GM12892 (cell line): Measurements from ENCODE around the gene DNAJC25.

Experiments used
- POLR2A ChIP-seq: IDR thresholded peaks from 2 replicates; pipeline ENCODE4 v1.6.1; 2011; ENCODE audit warnings: low read depth, low read length, control low read depth
- POLR2AphosphoS5 ChIP-seq: IDR thresholded peaks from 2 replicates; pipeline ENCODE4 v1.6.1; 2011; ENCODE audit warnings: low read depth, low read length, control low read depth

DNA sequence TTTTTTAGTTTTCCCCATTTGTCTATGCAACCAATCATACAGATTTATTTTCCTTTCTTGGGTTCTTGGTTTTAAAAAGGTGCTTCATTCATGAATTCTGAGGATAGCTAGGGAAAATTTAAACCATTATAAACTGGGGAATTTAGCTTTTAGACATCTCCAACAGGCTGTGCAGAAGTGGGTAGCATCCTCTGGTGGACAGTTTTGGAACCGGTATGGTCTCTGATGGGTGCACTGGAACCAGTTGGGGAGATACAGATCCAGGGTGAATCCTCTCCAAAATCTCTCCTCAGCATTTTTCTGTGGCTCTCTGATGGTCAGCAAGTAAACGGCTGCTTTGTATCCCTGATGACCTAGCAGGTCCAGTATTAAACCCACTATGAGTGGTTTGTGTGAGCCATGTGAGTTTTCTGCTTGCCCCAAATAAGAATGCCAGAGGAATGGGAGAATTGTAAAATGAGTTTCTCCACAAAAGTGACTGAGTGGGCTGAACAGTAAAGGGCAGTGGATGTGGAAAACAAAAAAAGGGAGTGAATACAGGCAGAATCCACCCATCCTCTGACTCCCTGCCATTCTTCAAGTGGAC is 9.1 kb upstream of the DNAJC25 start:
- no peak for TF ChIP-seq POLR2AphosphoS5
- no peak for TF ChIP-seq POLR2A
